Chondrocyte (in vitro differentiated cells): ENCODE measurements around the gene FBXL17. TPM values are rescaled to one million over a fixed set of nuclear protein-coding genes. Genes with fewer than 3 reads are reported as not detected.

ENCODE experiments used
- DNase-seq: peaks from one replicate; pipeline ENCODE4 v3.0.0; 2021; ENCODE audit warnings: mixed read lengths, low spot score
- H3K27ac Mint-ChIP-seq: one replicate; pipeline ENCODE4 v1.8.0; 2021; ENCODE audit warnings: mild to moderate bottlenecking, moderate library complexity, mixed read lengths; ENCODE audit not compliant: unreplicated experiment
- H3K27me3 Mint-ChIP-seq: 2 replicates; pipeline ENCODE4 v1.8.0; 2021; ENCODE audit warnings: low read depth, mixed read lengths
- H3K36me3 Mint-ChIP-seq: 2 replicates; pipeline ENCODE4 v1.8.0; 2021; ENCODE audit warnings: low read depth, mixed read lengths
- H3K4me1 Mint-ChIP-seq: 2 replicates; pipeline ENCODE4 v1.8.0; 2021; ENCODE audit warnings: low read depth, mild to moderate bottlenecking, mixed read lengths
- H3K4me3 Mint-ChIP-seq: one replicate; pipeline ENCODE4 v1.8.0; 2021; ENCODE audit warnings: mild to moderate bottlenecking, moderate library complexity, mixed read lengths; ENCODE audit not compliant: unreplicated experiment
- H3K9me3 Mint-ChIP-seq: 2 replicates; pipeline ENCODE4 v1.8.0; 2021; ENCODE audit warnings: low read depth, mixed read lengths
- total RNA-seq: library from RNA; stranded (reverse); gene quantifications from 3 replicates; pipeline ENCODE4 v1.2.1, GENCODE V29; 2021
- TF ChIP-seq, protein P1 (sequence below): fragments of 200-600 bp; sonication (generic); IDR thresholded peaks from 2 replicates; pipeline ENCODE4 v1.5.0; 2021; ENCODE audit warnings: antibody characterized with exemption, mild to moderate bottlenecking, moderate library complexity

FBXL17 gene
- total RNA-seq, 1 donor from 2014 or later = 15.3 TPM

DNA sequence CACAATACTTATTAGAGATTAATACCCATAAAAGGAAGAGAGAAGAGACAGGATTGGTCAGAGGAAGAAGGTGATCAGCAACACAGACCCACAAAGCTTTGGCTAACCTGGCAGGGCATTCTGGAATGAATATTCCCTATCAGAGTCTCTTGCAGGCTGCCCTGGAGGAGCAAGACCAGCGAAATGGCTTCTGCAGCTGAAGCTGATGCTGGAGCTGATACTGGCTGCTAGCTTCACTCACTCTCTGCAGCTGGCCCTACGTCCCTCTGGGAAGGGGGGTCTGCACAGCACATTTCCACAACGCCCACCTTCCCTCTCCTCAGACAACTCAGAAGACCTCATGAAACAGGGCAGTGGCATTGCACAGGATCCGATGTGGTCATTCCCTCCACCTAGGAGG is 541.3 kb downstream of the FBXL17 start:
- no peak overlapping the region for H3K4me3 Mint-ChIP-seq

DNA sequence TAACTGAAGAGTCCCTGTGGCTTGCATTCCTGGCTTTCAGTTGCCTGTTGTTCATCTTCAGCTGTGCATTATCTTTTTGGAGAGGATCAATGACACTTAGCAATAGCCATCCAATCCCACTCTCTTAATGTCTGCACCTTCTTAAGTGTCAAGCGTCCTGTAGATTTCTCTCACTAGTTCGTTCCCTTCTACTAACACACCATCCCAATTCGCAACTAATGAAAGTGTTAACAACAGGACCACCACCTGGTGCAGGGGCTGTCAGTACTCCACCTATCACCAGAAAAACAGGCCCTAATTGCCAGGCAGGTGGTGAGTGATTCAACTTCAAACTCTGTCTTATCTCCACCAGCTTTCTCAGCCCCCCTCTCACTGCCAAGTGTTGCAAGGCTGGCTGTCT is 541.7 kb downstream of the FBXL17 start:
- TF ChIP-seq, protein P1, sequence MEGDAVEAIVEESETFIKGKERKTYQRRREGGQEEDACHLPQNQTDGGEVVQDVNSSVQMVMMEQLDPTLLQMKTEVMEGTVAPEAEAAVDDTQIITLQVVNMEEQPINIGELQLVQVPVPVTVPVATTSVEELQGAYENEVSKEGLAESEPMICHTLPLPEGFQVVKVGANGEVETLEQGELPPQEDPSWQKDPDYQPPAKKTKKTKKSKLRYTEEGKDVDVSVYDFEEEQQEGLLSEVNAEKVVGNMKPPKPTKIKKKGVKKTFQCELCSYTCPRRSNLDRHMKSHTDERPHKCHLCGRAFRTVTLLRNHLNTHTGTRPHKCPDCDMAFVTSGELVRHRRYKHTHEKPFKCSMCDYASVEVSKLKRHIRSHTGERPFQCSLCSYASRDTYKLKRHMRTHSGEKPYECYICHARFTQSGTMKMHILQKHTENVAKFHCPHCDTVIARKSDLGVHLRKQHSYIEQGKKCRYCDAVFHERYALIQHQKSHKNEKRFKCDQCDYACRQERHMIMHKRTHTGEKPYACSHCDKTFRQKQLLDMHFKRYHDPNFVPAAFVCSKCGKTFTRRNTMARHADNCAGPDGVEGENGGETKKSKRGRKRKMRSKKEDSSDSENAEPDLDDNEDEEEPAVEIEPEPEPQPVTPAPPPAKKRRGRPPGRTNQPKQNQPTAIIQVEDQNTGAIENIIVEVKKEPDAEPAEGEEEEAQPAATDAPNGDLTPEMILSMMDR = no peak
- no peak for DNase-seq
- Mint-ChIP-seq H3K36me3 (no peaks in the 10 kb centered on the region), H3K9me3 (no peaks in the 10 kb centered on the region), H3K27me3 (peaks cover 6% of the 10 kb centered on the region), H3K4me3 (no peak overlapping the region), H3K27ac (no peak overlapping the region), H3K4me1 (no peaks in the 10 kb centered on the region)

More for the DNA sequence above, 541.3 kb downstream of the FBXL17 start:
- H3K27ac Mint-ChIP-seq = no peak overlapping the region
- no peaks in the 10 kb centered on the region for H3K4me1 Mint-ChIP-seq
- no peaks in the 10 kb centered on the region for H3K36me3 Mint-ChIP-seq
- TF ChIP-seq, protein P1 = no peak
- no peaks in the 10 kb centered on the region for H3K9me3 Mint-ChIP-seq
- H3K27me3 Mint-ChIP-seq = peaks cover 6% of the 10 kb centered on the region
- no peak for DNase-seq

DNA sequence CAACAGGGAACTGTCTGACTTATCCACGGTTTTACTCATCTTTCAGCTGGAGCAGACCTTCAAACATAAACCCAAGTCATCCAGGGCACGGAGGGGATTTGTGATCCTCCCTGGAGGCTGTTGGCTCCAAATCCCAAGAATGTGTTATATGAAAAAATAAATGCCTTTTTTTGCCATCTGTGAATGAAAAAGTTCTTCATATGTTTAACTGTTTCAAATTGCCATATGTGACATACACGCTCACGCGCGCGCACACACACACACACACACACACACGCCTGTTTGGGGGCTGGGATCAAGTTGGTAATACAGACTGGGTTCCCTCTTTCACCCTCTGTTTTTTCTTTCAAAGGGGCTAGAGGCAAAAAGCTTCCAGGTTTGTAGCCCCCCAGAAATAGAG is 546.8 kb downstream of the FBXL17 start:
- Mint-ChIP-seq H3K27ac (no peak overlapping the region), H3K9me3 (no peaks in the 10 kb centered on the region), H3K27me3 (no peaks in the 10 kb centered on the region), H3K36me3 (no peaks in the 10 kb centered on the region), H3K4me3 (no peak overlapping the region), H3K4me1 (no peaks in the 10 kb centered on the region)
- TF ChIP-seq, protein P1 = no peak
- DNase-seq = no peak

DNA sequence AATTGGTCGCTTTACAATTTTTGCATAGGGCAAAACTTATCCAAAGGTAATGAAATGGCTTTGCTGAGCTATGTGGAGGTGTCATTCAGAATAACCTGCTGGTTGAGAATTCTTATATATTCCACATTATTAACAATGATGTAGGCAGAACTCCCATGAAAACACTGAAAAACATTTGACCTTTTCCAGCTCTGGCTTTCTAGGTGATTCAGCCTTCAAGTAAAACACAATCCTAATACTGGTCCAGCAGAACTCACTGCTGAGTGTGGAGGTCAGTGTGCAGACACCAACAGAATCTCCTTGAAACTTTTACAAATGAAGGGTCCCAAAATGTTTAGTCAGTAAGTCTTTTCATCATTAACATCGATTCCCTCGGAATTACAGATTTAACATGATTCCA is 549.2 kb downstream of the FBXL17 start:
- H3K9me3 Mint-ChIP-seq = no peaks in the 10 kb centered on the region
- DNase-seq = no peak

DNA sequence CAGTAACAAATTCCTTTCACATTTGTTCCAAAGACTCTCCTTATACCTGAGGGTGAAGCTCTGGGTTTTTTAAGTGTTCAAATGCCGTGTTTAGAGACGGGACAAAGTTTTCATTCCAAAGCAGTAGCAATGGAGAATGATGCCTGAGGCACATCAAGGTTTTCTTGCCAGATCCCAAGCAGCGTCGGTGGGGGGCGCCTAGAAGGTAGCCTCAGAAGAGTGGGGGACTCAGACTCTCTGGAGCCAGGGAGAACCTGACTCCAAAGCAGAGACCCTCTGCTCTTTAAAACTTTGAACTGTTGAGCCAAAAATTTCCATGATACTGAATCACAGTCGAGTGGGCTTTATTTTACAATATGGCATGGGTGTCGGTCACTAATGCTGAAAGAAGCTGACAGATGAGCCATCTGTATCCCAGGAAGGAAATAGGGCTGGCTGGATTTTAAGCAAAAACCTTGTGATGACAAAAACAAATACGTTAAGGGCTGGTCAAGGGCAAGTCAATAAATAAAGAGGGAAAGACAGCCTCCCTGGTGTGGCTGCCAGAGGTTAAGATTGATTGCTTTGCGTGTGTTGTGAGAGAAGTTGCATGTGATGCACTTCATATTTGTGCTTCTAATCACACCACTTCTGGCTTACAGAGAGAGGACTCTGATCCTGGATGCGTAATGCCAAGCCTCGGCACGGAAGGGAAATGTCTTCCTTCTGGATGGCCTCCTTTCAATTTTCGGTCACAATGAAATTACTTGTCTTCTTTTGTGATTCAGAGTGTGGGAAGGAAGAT is 550.1 kb downstream of the FBXL17 start:
- H3K27me3 Mint-ChIP-seq = no peaks in the 10 kb centered on the region
- no peak for DNase-seq
- H3K4me3 Mint-ChIP-seq = no peak overlapping the region
- H3K4me1 Mint-ChIP-seq = no peaks in the 10 kb centered on the region
- H3K27ac Mint-ChIP-seq = no peak overlapping the region
- H3K36me3 Mint-ChIP-seq = no peaks in the 10 kb centered on the region
- H3K9me3 Mint-ChIP-seq = no peaks in the 10 kb centered on the region
- TF ChIP-seq, protein P1 = no peak

More for the DNA sequence above, 549.2 kb downstream of the FBXL17 start:
- Mint-ChIP-seq H3K4me1 (no peaks in the 10 kb centered on the region), H3K4me3 (no peak overlapping the region), H3K27me3 (no peaks in the 10 kb centered on the region), H3K36me3 (no peaks in the 10 kb centered on the region), H3K27ac (no peak overlapping the region)
- TF ChIP-seq, protein P1 = no peak
